Daoy (cell line): ENCODE results near the gene FMO4. TPM values are rescaled to one million over a fixed set of nuclear protein-coding genes. Genes with fewer than 3 reads are reported as not detected.
"Not testable (repeated sequence)": the region's sequence is repeated elsewhere in the genome, so short reads cannot be mapped to it uniquely, and the experiment has no call there.

Experiments
- DNase-seq: peaks from one replicate; pipeline ENCODE4 v3.0.0-alpha.2; 2015; ENCODE audit warnings: low read depth
- total RNA-seq: library from RNA; depleted of rRNA; stranded (reverse); fragments of >200 nt; shearing (Covaris generic); gene quantifications from 2 replicates; pipeline ENCODE4 v1.2.3, GENCODE V29; 2014; rRNA removed

The FMO4 gene
- total RNA-seq, 1 experiment from 2014 or later = 0.97 TPM

DNA sequence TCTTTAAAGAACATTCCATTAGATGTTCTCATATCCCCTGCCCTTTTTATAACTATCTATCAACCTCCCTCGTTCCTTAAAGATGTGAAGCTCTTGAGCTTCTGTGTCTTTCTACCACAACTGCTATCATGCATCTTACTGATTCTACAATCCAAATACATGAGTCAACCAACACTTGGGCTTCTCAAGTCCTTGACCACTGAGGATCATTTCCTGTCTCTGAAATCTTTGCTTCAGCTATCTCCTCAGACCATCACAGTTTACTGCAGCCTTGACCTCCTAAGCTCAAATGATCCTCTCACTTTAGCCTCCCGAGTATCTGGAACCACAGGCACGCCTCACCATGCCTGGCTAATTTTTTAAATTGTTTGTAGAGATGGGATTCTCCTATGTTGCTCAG lies 75.2 kb downstream of the FMO4 start:
- DNase-seq = no peak

DNA sequence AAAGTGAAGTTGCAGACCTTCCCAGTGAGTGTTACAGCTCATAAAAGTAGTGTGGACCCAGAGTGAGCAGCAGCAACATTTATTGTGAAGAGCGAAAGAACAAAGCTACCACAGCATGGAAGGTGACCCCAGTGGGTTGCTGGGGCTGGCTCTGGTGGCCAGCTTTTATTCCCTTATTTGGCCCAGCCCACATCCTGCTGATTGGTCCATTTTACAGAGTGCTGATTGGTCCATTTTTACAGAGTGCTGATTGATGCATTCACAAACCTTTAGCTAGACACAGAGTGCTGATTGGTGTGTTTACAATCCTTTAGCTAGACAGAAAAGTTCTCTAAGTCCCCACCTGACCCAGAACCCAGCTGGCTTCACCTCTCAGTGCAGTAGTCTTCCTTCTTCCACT lies 76.8 kb downstream of the FMO4 start:
- not testable (repeated sequence) for DNase-seq

Other genes starting within 250 kb of the FMO4 start
- 1.8 and 2.7 TPM in 2 replicates for gene FMO3, start 223.3 kb upstream of the FMO4 start, total RNA-seq
- gene FMO2, start 128.9 kb upstream of the FMO4 start, total RNA-seq = not detected in 2 replicates
- gene FMO1, start 65.7 kb upstream of the FMO4 start, total RNA-seq = not detected in 2 replicates
- 34.5 and 48.3 TPM in 2 replicates for gene PRRC2C, start 171.3 kb downstream of the FMO4 start, total RNA-seq